ENCODE measurements around the gene AP1AR. TPM values are rescaled to one million over a fixed set of nuclear protein-coding genes. Genes with fewer than 3 reads are reported as not detected.
A peak's percentile ranks its signal among the peaks of the same experiment; 100 is the strongest.

AP1AR gene
- total RNA-seq, 1 donor from 2014 or later: 20.0 TPM

DNA sequence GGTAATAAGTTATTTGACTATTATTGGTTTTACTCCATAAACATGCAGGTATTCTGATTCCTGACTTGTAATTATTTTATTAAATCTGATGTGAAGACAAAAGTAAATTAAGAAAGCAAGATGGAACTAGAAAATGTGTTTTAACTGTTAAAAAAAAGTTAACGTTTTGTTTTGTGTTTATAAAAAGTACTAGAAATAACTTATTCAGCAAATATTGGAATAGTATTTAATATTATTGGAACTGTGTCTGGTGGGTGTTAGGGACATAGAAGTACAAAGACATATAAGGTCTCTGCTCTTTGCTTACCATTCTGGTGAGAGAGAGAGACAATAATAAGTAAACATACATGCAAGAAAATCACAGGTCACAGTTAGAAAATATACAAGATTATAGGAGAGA lies 38.5 kb downstream of the AP1AR start:
- Mint-ChIP-seq H3K4me1 (ENCODE audit: low read depth, unreplicated experiment) (no peaks in the 10 kb centered on the region), H3K27me3 (ENCODE audit: low read depth, unreplicated experiment) (no peaks in the 10 kb centered on the region), H3K27ac (ENCODE audit: unreplicated experiment) (no peak overlapping the region), H3K9me3 (ENCODE audit: unreplicated experiment) (peaks cover 5% of the 10 kb centered on the region), H3K36me3 (ENCODE audit: low read depth, unreplicated experiment) (peaks cover 12% of the 10 kb centered on the region), H3K4me3 (ENCODE audit: unreplicated experiment) (no peak overlapping the region)
- no peak overlapping the region for H3K4me3 ChIP-seq (ENCODE audit: insufficient read depth, low read depth, low read length)
- FAIRE-seq (no peak), DNase-seq (ENCODE audit: low read depth) (no peak)
- peaks cover 7% of the 10 kb centered on the region for H3K36me3 ChIP-seq (ENCODE audit: insufficient read depth, low read length)
- H3K27me3 ChIP-seq (ENCODE audit: insufficient read depth, low read length): no peaks in the 10 kb centered on the region
- no peaks in the 10 kb centered on the region for H3K79me2 ChIP-seq (ENCODE audit: insufficient read depth, low read length)
- no peak overlapping the region for H2AFZ ChIP-seq (ENCODE audit: low read depth, low read length)
- H3K4me2 ChIP-seq (ENCODE audit: low read length): no peak overlapping the region
- H3K9me3 ChIP-seq (ENCODE audit: insufficient read depth, low read depth, low read length): no peaks in the 10 kb centered on the region
- H3K4me1 ChIP-seq (ENCODE audit: insufficient read depth, low read length): peaks cover 8% of the 10 kb centered on the region
- no peak overlapping the region for H3K9ac ChIP-seq (ENCODE audit: low read length)
- TF ChIP-seq EZH2 (IDR thresholded peaks at IDR 0.05; ENCODE audit: insufficient read depth, low read length) (no peak), CTCF (IDR thresholded peaks at IDR 0.05; ENCODE audit: insufficient read depth, low read depth, low read length) (no peak)
- H3K27ac ChIP-seq (ENCODE audit: low read depth, low read length): peak overlapping the region; percentile 29
- no peaks in the 10 kb centered on the region for H4K20me1 ChIP-seq (ENCODE audit: insufficient read depth, low read length)

GRCh38 chr4:112270640-112271421 lies 39.2 kb downstream of the AP1AR start:
- H3K4me3 Mint-ChIP-seq (ENCODE audit: unreplicated experiment): no peak overlapping the region
- DNase-seq (ENCODE audit: low read depth): peak; percentile 67

More at GRCh38 chr4:112270640-112271421, 39.2 kb downstream of the AP1AR start:
- Histone ChIP-seq H3K27ac (ENCODE audit: low read depth, low read length) (peak overlapping the region; percentile 29), H3K27me3 (ENCODE audit: insufficient read depth, low read length) (no peaks in the 10 kb centered on the region), H3K79me2 (ENCODE audit: insufficient read depth, low read length) (no peaks in the 10 kb centered on the region), H2AFZ (ENCODE audit: low read depth, low read length) (no peak overlapping the region), H3K4me2 (ENCODE audit: low read length) (no peak overlapping the region), H3K9ac (ENCODE audit: low read length) (no peak overlapping the region), H4K20me1 (ENCODE audit: insufficient read depth, low read length) (no peaks in the 10 kb centered on the region), H3K4me3 (ENCODE audit: insufficient read depth, low read depth, low read length) (no peak overlapping the region), H3K9me3 (ENCODE audit: insufficient read depth, low read depth, low read length) (no peaks in the 10 kb centered on the region), H3K4me1 (ENCODE audit: insufficient read depth, low read length) (peaks cover 8% of the 10 kb centered on the region), H3K36me3 (ENCODE audit: insufficient read depth, low read length) (peaks cover 4% of the 10 kb centered on the region)
- TF ChIP-seq CTCF (IDR thresholded peaks at IDR 0.05; ENCODE audit: insufficient read depth, low read depth, low read length): no peak
- TF ChIP-seq EZH2 (IDR thresholded peaks at IDR 0.05; ENCODE audit: insufficient read depth, low read length): no peak
- H3K9me3 Mint-ChIP-seq (ENCODE audit: unreplicated experiment): peaks cover 5% of the 10 kb centered on the region
- H3K36me3 Mint-ChIP-seq (ENCODE audit: low read depth, unreplicated experiment): peaks cover 12% of the 10 kb centered on the region
- FAIRE-seq: no peak
- H3K4me1 Mint-ChIP-seq (ENCODE audit: low read depth, unreplicated experiment): no peaks in the 10 kb centered on the region
- H3K27me3 Mint-ChIP-seq (ENCODE audit: low read depth, unreplicated experiment): no peaks in the 10 kb centered on the region
- peak overlapping the region; percentile 44 for H3K27ac Mint-ChIP-seq (ENCODE audit: unreplicated experiment)
